SHP77 (cell line): ENCODE data around the gene FHOD3.

Experiments
- DNase-seq, 2 experiments: peaks; one replicate each; lab custom pipeline; 2025; lab: John Stamatoyannopoulos, UW

Gene FHOD3

GRCh38 chr18:36386150-36386920, 88.8 kb downstream of the FHOD3 start:
- DNase-seq: no peak

DNA sequence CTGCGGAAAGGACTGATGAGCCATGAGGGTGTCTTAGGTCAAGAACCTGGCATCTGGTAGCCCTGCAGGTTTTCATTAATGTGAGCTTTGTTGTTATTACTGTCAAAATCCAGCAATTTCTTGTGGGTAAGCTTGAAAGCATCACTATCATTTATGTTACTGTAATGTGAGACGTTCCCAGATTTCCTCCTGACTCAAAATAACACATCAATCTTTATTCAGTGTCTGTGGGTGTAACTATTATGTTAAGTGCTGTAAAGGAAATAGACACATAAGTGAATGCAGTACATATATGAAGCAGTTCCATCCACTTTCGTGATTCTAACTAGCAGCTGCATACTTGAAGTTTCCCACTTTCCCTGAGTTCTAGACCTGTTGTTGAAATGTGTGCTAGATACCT, 89.8 kb downstream of the FHOD3 start:
- no peak for DNase-seq

DNA sequence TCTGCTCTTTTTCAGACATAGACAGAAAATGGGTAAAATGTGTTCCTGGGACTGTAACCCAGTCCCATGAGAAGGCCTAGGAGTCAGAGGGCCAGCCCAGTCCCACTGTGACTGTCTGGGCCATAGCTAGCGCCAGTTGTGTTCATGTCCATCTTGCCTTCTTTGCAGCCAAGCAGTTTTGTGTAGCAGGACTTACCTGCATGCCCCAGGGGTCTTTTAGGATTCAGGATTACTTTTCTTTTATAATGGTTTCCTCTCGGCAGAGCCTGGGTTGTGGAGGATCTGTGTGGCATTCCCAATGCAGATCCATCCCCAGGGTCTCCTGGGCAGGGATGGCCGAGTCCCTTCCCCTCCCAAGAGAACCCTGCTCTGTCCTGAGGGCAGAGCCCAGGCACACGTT, 90.8 kb downstream of the FHOD3 start:
- DNase-seq: no peak

- DNase-seq: no peak
These were observed 91.5 kb downstream of the FHOD3 start for GRCh38 chr18:36389027-36389426.

DNA sequence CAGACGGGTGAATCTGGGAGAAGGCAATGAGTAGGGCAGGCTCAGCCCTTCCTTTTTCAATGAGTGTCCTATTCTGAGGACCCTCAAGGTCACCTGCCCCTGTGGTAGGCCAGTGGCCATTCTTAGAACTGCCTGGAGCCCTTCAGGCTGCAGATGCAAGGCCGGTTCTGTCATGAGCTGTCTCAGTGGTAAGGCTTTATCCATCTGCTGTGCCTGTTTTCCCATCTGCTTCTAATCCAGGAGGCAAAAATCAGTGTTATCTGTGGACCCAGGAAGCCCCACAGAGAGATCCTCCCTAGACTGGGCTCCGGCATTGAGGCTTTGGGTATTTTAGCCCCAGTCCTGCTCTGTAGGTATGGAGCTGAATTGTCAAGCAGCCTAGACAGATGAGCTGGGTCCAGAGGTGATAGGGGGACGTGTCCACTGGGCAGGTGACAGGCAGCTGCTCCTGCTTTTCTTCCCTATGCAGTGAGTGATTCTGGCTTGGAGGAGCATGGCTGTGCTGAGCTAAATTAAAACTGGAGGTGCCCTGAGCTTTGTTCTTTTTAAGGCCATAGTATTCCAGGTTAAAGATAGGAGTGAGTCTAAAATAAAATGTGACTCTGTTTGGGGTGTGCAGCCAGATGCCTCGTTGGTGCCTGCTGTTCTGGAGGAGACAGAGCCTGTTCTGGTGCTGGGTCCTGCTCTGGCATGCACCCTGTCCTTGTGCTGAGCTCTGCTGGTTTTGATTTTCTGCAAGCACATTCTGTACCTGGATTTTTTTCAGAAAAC, 92.5 kb downstream of the FHOD3 start:
- DNase-seq: no peak

GRCh38 chr18:36391426-36392145, 94.1 kb downstream of the FHOD3 start:
- no peak for DNase-seq

DNA sequence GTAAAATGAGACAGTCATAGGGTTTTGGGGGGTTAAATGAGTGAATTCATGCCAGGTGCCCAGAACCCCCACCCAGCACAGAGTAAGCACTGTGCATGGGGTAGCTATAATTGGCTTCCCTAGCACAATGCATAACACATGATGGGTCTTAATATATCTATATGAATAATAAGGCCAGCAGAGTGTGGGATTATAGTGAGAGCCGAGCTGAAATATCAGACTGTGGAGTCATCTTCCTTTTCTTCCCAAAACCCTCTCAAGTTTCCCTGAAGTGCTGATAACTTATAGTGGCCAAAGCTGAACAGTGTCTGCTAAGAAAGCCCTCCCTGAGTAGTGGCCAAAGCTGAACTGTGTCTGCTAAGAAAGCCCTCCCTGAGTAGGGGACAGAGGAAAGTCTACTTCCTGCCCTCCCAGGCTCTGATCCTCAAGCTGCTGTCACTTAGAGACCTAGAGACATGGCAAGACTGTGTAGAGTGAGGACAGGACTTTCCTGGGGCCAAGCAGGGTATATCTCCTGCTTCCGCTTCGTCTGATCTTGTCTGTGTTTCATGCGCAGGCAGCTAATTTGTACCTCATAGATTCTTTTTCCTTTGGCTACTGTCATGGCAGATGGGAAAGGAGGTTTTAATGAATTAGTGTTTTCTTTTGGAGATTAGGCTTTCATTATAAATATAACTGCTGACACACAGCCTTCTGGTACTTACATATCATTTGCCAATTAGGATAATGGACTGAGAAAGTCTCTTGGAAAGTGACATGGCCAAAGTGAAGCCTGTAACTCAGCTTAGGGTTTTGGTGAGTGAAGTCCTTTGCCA, 94.9 kb downstream of the FHOD3 start:
- no peak for DNase-seq

DNA sequence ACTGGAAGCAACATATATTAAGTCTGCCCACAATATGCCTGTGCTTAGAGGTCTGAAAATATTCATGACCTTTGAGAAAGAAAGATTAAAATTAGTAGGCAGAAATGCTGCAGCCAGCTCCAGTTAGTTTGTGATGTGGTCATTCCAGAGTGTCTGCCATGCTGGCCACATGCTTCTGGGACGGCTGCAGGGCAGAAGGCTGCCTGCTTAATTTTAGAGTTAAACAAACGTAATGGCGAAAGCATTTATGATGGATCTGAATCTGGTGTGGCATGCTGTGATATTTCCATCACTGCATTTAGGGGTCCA, 95.4 kb downstream of the FHOD3 start:
- no peak for DNase-seq

- DNase-seq: no peak
These were observed 97.0 kb downstream of the FHOD3 start for GRCh38 chr18:36394486-36394885.

DNA sequence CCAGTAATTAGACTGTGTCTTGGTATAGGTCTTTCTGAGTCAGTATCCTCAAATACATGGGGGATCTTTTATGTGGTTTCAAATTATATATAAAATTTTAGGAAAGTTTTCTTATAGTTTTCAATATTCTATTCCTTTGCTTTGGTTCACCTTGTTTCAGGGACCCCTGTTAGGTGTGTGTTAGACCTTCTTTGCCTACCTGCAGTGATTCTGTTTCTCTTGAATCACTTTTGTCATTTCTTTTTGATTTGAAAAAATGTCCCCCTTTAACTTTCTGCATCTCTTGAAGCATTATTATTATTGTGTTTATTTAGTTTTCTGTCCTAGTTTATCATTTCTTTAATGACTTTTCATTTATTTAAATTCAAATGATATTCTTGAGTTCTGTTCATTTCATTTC, 98.7 kb downstream of the FHOD3 start:
- DNase-seq: no peak

GRCh38 chr18:36397033-36397432, 99.5 kb downstream of the FHOD3 start:
- no peak for DNase-seq

DNA sequence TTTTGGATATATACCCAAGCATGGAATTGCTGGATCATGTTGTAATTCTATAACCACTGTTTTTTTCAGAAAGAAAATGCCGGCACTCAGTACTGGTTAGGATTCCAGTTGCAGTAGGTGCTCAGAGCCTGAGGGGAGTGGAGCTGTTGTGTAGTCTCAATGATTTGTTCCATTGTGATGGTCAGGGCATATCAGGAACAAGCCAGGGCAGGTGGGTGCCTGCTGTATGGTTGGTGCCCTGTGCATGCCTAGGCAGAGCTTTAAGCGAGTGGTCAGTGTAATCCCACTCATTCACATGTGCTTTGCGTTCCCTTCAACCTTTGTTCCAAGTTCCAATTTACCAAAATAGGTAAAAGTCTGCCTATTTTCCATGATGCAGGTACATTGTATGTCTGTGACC, 100.9 kb downstream of the FHOD3 start:
- DNase-seq: no peak

GRCh38 chr18:36399055-36399454, 101.5 kb downstream of the FHOD3 start:
- DNase-seq: no peak

DNA sequence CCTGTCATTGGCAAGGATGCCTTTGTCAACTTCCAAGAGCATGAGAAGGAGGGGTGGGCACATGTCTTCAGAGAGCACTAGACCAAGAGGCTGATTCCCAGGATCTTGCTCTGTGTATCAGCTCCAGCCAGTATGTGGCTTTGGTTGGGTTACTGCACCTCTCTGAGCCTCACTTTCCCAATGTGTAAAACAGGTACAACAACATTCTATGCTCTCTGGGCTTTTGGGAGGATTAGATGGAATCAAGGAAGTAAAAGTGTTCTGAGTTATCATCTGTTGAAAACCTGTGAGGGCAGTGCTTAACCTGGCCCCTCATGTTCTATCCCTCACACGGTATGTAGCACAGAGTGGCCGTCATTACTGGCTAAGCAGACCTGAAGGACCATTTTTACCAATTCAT, 103.9 kb downstream of the FHOD3 start:
- DNase-seq: no peak

GRCh38 chr18:36402765-36403396, 105.4 kb downstream of the FHOD3 start:
- DNase-seq: no peak

DNA sequence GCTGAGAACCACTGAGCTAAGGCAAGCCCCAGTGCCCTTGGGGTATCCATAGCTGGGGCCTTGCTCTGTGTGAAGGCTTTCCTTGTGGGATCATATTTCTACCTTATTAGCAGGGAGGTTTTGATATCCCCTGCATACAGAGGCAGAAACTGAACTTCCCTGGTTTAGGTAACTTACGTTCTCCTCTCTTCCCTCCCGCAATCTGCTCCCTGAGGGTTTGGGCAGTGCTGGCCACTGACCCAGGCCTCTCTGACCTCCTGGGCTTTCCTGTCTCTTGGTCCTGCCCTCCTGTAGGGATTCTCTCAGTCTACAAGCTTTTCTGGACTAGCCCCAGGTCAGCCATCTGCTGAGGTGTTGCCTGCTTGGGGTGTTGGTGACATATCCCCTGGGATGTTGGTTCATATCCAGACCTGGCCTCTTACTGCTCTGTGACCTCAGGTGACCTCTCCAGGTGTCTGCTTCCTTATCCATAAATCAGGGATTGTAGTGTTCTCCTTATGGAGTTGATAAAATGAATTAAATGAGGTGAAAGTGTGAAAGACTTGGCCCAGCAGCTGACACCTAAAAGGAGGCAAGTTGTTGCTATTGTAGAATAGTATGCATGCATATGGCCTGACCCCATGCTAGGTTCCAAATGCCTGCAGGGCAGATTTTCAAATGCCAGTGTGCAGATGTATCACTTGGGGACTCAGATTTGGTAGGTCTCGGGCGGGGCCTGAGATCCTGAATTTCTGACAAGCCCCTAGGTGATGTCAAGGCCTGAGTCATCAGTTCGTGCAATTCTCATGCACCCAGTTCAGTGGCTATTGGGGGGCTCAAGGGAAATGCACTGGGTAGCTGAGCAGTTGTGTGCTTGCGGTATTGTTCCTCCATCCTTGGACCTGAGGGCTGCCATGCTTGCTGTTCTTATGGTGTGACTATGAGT, 106.6 kb downstream of the FHOD3 start:
- DNase-seq: no peak

GRCh38 chr18:36405611-36406010, 108.1 kb downstream of the FHOD3 start:
- DNase-seq: no peak

GRCh38 chr18:36406805-36407204, 109.3 kb downstream of the FHOD3 start:
- DNase-seq: peak; percentile 50 to 76

GRCh38 chr18:36408606-36409005, 111.1 kb downstream of the FHOD3 start:
- no peak for DNase-seq

- no peak for DNase-seq
These were observed 112.3 kb downstream of the FHOD3 start for GRCh38 chr18:36409779-36410178.

GRCh38 chr18:36410346-36410745, 112.8 kb downstream of the FHOD3 start:
- DNase-seq: no peak
